Gastrocnemius medialis (tissue), 4 donors: ENCODE measurements around the gene CCDC85C. TPM values are rescaled to one million over a fixed set of nuclear protein-coding genes. Genes with fewer than 3 reads are reported as not detected.

Experiments
- ATAC-seq, 2 donors: fragments of 150-250 bp; one replicate each; pipeline ENCODE4 v1.9.1; 2016
- DNase-seq, 2 donors: peaks; one replicate each; pipeline ENCODE4 v3.0.0-alpha.2; 2019
- H3K27ac ChIP-seq, 4 donors: fragments of 200-600 bp; sonication (generic); 1 replicate in 1 of 4; 2 replicates in 3 of 4; pipeline ENCODE4 v1.5.1; 2016 to 2018; ENCODE audit warnings: mild to moderate bottlenecking in 2 of 4, moderate library complexity in 1 of 4
- H3K27me3 ChIP-seq, 3 donors: fragments of 200-600 bp; sonication (generic) in 2 of 3; 1 replicate in 1 of 3; 2 replicates in 2 of 3; pipeline versions ENCODE4 v1.5.1 to v1.6.0; 2016 to 2019; ENCODE audit warnings: mild to moderate bottlenecking in 1 of 3, moderate library complexity in 1 of 3
- H3K36me3 ChIP-seq, 2 donors: fragments of 200-600 bp; sonication (generic) in 1 of 2; one replicate each; pipeline ENCODE4 v1.5.1; 2017 to 2018
- H3K4me1 ChIP-seq, 2 donors: fragments of 200-600 bp; sonication (generic) in 1 of 2; one replicate each; pipeline ENCODE4 v1.5.1; 2016 to 2017; ENCODE audit warnings: mild to moderate bottlenecking in 2 of 2
- H3K4me3 ChIP-seq, 4 donors: fragments of 200-600 bp; sonication (generic) in 3 of 4; 1 replicate in 1 of 4; 2 replicates in 3 of 4; pipeline ENCODE4 v1.5.1; 2016 to 2019; ENCODE audit warnings: mild to moderate bottlenecking in 2 of 4
- H3K9me3 ChIP-seq, 3 donors: fragments of 200-600 bp; sonication (generic) in 2 of 3; 1 replicate in 1 of 3; 2 replicates in 2 of 3; pipeline ENCODE4 v1.5.1; 2016 to 2019
- POLR2A ChIP-seq, 2 donors: fragments of 450-650 bp; IDR thresholded peaks; one replicate each; pipeline ENCODE4 v1.6.1; 2017; ENCODE audit warnings: antibody characterized with exemption in 2 of 2, mild to moderate bottlenecking in 2 of 2, moderate library complexity in 2 of 2
- in situ Hi-C, 4 donors: fragments of 200-750 bp; cut with MboI; loops; one replicate each; pipeline versions ENCODE4 v1.15.0 to v1.8.0; 2017; ENCODE audit warnings: low sequenced_read_pairs in 4 of 4
- intact Hi-C: fragments of 100-400 bp; cut with DNase I; formaldehyde crosslinking; loops from one replicate; pipeline ENCODE4 v1.15.1; 2023; ENCODE audit warnings: low total_unique reads
- total RNA-seq, 4 donors: library from RNA; depleted of rRNA; stranded (reverse); fragments of >200 nt; gene quantifications; one replicate each; pipeline versions ENCODE4 v1.1.0 to v1.2.3, GENCODE V29; 2016
- TF ChIP-seq, protein P1 (sequence below), 5 experiments: fragments of 450-650 bp in 3 of 5; fragments of 200-600 bp in 2 of 5; sonication (generic) in 2 of 5; IDR thresholded peaks in 4 of 5; conservative IDR thresholded peaks in 1 of 5; 1 replicate in 4 of 5; 2 replicates in 1 of 5; pipeline ENCODE4 v1.5.1; 2016 to 2019; ENCODE audit warnings: antibody characterized with exemption in 5 of 5, mild to moderate bottlenecking in 3 of 5, moderate library complexity in 3 of 5

The CCDC85C gene
- total RNA-seq, 4 donors from 2014 or later, result 7.9 to 32.8 (median 15.4) TPM

DNA sequence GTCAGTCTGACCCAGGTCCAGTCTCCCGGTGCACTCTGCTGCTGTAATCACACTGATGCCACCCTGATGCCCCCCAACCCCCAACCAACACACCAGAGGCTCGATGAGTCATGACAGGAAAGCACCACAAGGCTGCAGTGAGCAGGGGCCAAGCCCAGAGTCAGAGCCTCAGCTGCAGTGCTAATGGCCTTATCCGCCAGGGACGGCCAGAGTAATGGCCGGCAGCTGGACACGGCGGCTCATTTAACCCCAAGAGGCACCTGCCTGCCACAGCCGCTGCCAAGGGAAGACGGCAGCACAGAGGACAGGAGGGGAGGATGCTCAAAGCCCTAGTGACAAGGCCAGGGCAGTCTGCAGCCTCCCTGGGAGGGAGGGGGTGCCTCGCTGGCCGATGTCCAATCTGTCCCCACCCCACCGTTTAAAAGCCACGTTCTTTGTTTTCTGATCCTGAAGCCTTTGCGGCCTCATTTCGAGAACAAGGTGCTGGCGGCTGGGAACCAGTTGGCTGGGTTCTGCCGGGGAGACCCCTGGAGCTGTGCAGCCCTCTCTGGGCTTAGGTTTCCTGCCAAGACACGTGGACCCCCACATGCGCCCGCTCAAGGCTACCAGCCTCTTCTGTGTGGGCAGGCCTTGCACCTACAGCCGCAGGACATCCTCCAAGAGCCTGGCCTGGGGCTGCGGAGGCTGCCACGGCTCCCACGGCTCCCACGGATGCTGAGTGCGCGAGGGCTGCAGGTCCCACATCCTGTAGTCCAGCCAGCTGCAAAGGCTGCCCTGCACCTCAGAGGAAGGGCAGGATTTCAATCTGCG, 13.1 kb downstream of the CCDC85C start:
- in situ Hi-C loops (no loop called here), intact Hi-C loops (no loop called here)
- H3K27me3 ChIP-seq, result no peaks in the 10 kb centered on the region
- TF ChIP-seq POLR2A (IDR thresholded peaks at IDR 0.05), result no peak
- no peak for DNase-seq
- peaks cover 33 to 45% of the 10 kb centered on the region in 2 donors for H3K4me1 ChIP-seq
- H3K9me3 ChIP-seq, result no peaks in the 10 kb centered on the region
- H3K4me3 ChIP-seq, result no peak overlapping the region
- no peaks in the 10 kb centered on the region for H3K36me3 ChIP-seq
- no peak overlapping the region for H3K27ac ChIP-seq
- peak in 1 of 2 donors; percentile 31 for ATAC-seq

DNA sequence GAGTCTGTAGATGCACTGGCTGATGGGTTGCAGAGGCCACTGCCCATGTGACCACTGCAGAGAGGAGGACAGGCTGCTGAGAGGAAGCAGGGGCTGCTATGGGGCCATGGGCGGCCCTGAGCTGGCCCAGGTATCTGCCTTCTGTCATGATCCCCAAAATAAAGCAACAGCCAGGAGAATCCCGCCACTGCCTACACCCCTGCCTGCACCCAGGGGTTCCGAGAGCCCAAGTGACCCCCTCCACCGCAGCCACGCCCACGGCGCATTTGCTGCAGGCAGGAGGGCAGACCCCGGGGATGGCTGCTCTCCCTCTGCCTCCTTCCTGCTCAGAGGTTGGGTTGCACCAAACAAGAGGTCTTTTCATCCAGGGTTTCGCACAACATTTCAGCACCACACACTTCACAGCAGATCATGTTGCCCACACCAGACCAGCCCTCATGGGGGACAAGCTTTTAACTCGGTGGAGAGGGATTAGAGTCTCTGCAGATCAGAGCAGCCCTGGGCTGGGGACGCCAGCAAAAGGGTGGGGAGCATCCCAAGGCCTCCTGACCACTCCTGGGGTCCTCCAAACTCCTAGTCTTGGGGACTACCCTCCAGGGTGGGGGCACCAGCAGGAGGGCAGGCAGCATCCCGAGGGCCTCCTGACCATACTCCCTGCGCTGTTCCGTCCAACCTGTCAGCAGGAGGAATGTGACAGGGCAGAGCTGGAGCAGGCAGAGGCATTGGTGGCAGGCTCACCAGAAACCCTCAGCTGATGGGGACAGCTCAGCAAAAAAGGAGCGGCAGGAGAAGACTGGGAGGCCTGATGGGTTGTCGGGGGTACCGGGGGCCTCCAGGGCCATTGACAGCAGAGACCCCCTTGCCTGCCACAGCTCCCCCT, 14.1 kb downstream of the CCDC85C start:
- peaks cover 22 to 34% of the 10 kb centered on the region in 2 donors for H3K4me1 ChIP-seq
- TF ChIP-seq, protein P1, sequence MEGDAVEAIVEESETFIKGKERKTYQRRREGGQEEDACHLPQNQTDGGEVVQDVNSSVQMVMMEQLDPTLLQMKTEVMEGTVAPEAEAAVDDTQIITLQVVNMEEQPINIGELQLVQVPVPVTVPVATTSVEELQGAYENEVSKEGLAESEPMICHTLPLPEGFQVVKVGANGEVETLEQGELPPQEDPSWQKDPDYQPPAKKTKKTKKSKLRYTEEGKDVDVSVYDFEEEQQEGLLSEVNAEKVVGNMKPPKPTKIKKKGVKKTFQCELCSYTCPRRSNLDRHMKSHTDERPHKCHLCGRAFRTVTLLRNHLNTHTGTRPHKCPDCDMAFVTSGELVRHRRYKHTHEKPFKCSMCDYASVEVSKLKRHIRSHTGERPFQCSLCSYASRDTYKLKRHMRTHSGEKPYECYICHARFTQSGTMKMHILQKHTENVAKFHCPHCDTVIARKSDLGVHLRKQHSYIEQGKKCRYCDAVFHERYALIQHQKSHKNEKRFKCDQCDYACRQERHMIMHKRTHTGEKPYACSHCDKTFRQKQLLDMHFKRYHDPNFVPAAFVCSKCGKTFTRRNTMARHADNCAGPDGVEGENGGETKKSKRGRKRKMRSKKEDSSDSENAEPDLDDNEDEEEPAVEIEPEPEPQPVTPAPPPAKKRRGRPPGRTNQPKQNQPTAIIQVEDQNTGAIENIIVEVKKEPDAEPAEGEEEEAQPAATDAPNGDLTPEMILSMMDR (IDR thresholded peaks at IDR 0.05 in 4 of 5, conservative IDR thresholded peaks at IDR 0.05 in 1 of 5), result no peak
- TF ChIP-seq POLR2A (IDR thresholded peaks at IDR 0.05), result no peak
- in situ Hi-C loops, result no loop called here
- no peak overlapping the region for H3K27ac ChIP-seq
- intact Hi-C loops, result no loop called here
- DNase-seq (no peak), ATAC-seq (no peak)
- no peaks in the 10 kb centered on the region for H3K27me3 ChIP-seq
- H3K4me3 ChIP-seq, result no peak overlapping the region
- no peaks in the 10 kb centered on the region for H3K9me3 ChIP-seq
- no peaks in the 10 kb centered on the region for H3K36me3 ChIP-seq

- intact Hi-C loops (no loop called here), in situ Hi-C loops (no loop called here)
- peaks cover 14 to 26% of the 10 kb centered on the region in 2 donors for H3K4me1 ChIP-seq
- ATAC-seq (no peak), DNase-seq (no peak)
- no peak overlapping the region for H3K4me3 ChIP-seq
- no peaks in the 10 kb centered on the region for H3K27me3 ChIP-seq
- no peak overlapping the region for H3K27ac ChIP-seq
- H3K36me3 ChIP-seq, result no peaks in the 10 kb centered on the region
- TF ChIP-seq POLR2A (IDR thresholded peaks at IDR 0.05), result no peak
- TF ChIP-seq, protein P1 (IDR thresholded peaks at IDR 0.05 in 4 of 5, conservative IDR thresholded peaks at IDR 0.05 in 1 of 5), result no peak
- no peaks in the 10 kb centered on the region for H3K9me3 ChIP-seq
Observed at GRCh38 chr14:99589031-99589441, 15.0 kb downstream of the CCDC85C start.

- H3K4me1 ChIP-seq, result peaks cover under 1 to 14% of the 10 kb centered on the region in 2 donors
- intact Hi-C loops (no loop called here), in situ Hi-C loops (no loop called here)
- H3K9me3 ChIP-seq, result no peaks in the 10 kb centered on the region
- no peak for TF ChIP-seq POLR2A (IDR thresholded peaks at IDR 0.05)
- TF ChIP-seq, protein P1 (IDR thresholded peaks at IDR 0.05 in 4 of 5, conservative IDR thresholded peaks at IDR 0.05 in 1 of 5), result no peak
- H3K27ac ChIP-seq, result no peak overlapping the region
- ATAC-seq (no peak), DNase-seq (no peak)
- no peaks in the 10 kb centered on the region for H3K27me3 ChIP-seq
- no peak overlapping the region for H3K4me3 ChIP-seq
- no peaks in the 10 kb centered on the region for H3K36me3 ChIP-seq
Observed at GRCh38 chr14:99587460-99588278, 16.3 kb downstream of the CCDC85C start.
